Stromal cell of bone marrow (primary cell): Measurements from ENCODE around the gene AMOTL2.
A peak's percentile ranks its signal among the peaks of the same experiment; 100 is the strongest.

Experiments
- DNase-seq: peaks from one replicate; pipeline ENCODE4 v3.0.0-alpha.2; 2012; ENCODE audit warnings: low read depth

AMOTL2 gene

GRCh38 chr3:134378818-134379217, 4.6 kb upstream of the AMOTL2 start:
- DNase-seq = no peak

GRCh38 chr3:134378384-134378783, 4.1 kb upstream of the AMOTL2 start:
- no peak for DNase-seq

- DNase-seq = no peak
Measured at GRCh38 chr3:134377896-134378295, 3.6 kb upstream of the AMOTL2 start.

- DNase-seq = no peak
Measured at GRCh38 chr3:134376786-134377426, 2.7 kb upstream of the AMOTL2 start.

- no peak for DNase-seq
Measured at GRCh38 chr3:134376385-134376765, 2.1 kb upstream of the AMOTL2 start.

GRCh38 chr3:134375582-134376384, 1.5 kb upstream of the AMOTL2 start:
- DNase-seq = no peak

- no peak for DNase-seq
Measured at GRCh38 chr3:134374791-134375581, 739 bp upstream of the AMOTL2 start.

- peak; percentile 84 for DNase-seq
Measured at GRCh38 chr3:134373271-134374104, 759 bp downstream of the AMOTL2 start.

- DNase-seq = no peak
Measured at GRCh38 chr3:134372396-134373270, 1.6 kb downstream of the AMOTL2 start.

- DNase-seq = no peak
Measured at GRCh38 chr3:134371542-134372324, 2.5 kb downstream of the AMOTL2 start.

GRCh38 chr3:134370611-134371531, 3.4 kb downstream of the AMOTL2 start:
- DNase-seq = no peak

- DNase-seq = no peak
Measured at GRCh38 chr3:134369861-134370596, 4.2 kb downstream of the AMOTL2 start.

- no peak for DNase-seq
Measured at GRCh38 chr3:134369231-134369741, 5.0 kb downstream of the AMOTL2 start.

- DNase-seq = no peak
Measured at GRCh38 chr3:134368751-134369105, 5.5 kb downstream of the AMOTL2 start.

- no peak for DNase-seq
Measured at GRCh38 chr3:134367869-134368750, 6.1 kb downstream of the AMOTL2 start.

GRCh38 chr3:134366928-134367811, 7.1 kb downstream of the AMOTL2 start:
- no peak for DNase-seq
